ENCODE data around the gene SALL3.
A peak's percentile ranks its signal among the peaks of the same experiment; 100 is the strongest.

SALL3 gene

GRCh38 chr18:78986018-78986481 lies 6.4 kb downstream of the SALL3 start (continued):
- no peak for TF ChIP-seq ZBTB48 (tag by site-specific recombination; IDR thresholded peaks at IDR 0.05)
- TF ChIP-seq ZNF274 (IDR thresholded peaks at IDR 0.05; ENCODE audit: low read length): no peak
- TF ChIP-seq ZNF274 (tag by site-specific recombination; IDR thresholded peaks at IDR 0.05; ENCODE audit: borderline replicate concordance): no peak
- TF ChIP-seq ZNF398 (tag by site-specific recombination; IDR thresholded peaks at IDR 0.05): no peak
- TF ChIP-seq PRDM10 (tag by site-specific recombination; IDR thresholded peaks at IDR 0.05): no peak
- TF ChIP-seq ELK4 (IDR thresholded peaks at IDR 0.05; ENCODE audit: borderline replicate concordance, low read depth, low read length): no peak
- no peak for TF ChIP-seq ZNF473 (tag by site-specific recombination; IDR thresholded peaks at IDR 0.05)
- TF ChIP-seq ZSCAN16 (tag by site-specific recombination; IDR thresholded peaks at IDR 0.05): no peak
- TF ChIP-seq ZNF426 (tag by site-specific recombination; IDR thresholded peaks at IDR 0.05): no peak
- no peak for TF ChIP-seq HOXD13 (CRISPR knock-in tag; IDR thresholded peaks at IDR 0.05; ENCODE audit: borderline replicate concordance)
- no peak for TF ChIP-seq ZNF692 (tag by site-specific recombination; IDR thresholded peaks at IDR 0.05)
- peak; percentile 86 for TF ChIP-seq SCRT1 (tag by site-specific recombination; IDR thresholded peaks at IDR 0.05; ENCODE audit: borderline replicate concordance)
- no peak for TF ChIP-seq ZBTB17 (tag by site-specific recombination; IDR thresholded peaks at IDR 0.05)
- TF ChIP-seq REST (tag by site-specific recombination; IDR thresholded peaks at IDR 0.05): 0 out of 2 replicates have a peak, but pooled peaks have one; percentile 42
- no peak for TF ChIP-seq BCL11B (tag by site-specific recombination; IDR thresholded peaks at IDR 0.05; ENCODE audit: low read depth)
- TF ChIP-seq PRDM4 (tag by site-specific recombination; IDR thresholded peaks at IDR 0.05): no peak
- no peak for TF ChIP-seq TCF7L2 (IDR thresholded peaks at IDR 0.05; ENCODE audit: borderline replicate concordance, low read depth, low read length)
- no peak for TF ChIP-seq ZNF132 (tag by site-specific recombination; IDR thresholded peaks at IDR 0.05; ENCODE audit: borderline replicate concordance)
- no peak for TF ChIP-seq ZNF670 (tag by site-specific recombination; IDR thresholded peaks at IDR 0.05; ENCODE audit: low read depth)
- no peak for TF ChIP-seq ZNF555 (tag by site-specific recombination; conservative IDR thresholded peaks at IDR 0.05)
- TF ChIP-seq ZNF654 (tag by site-specific recombination; IDR thresholded peaks at IDR 0.05; ENCODE audit: low read depth): peak; percentile 65
- TF ChIP-seq FEZF1 (tag by site-specific recombination; IDR thresholded peaks at IDR 0.05): no peak
- TF ChIP-seq ZNF433 (tag by site-specific recombination; IDR thresholded peaks at IDR 0.05; ENCODE audit: low read depth): no peak
- no peak for TF ChIP-seq ZNF391 (tag by site-specific recombination; IDR thresholded peaks at IDR 0.05; ENCODE audit: borderline replicate concordance, low read depth)
- TF ChIP-seq ZNF660 (tag by site-specific recombination; IDR thresholded peaks at IDR 0.05): 0 out of 2 replicates have a peak, but pooled peaks have one; percentile 10
